Skeletal muscle satellite cell (primary cell): ENCODE measurements around the gene TBC1D7.

Experiments
- H3K27me3 ChIP-seq: 2 replicates; pipeline ENCODE4 v1.7.0; 2013; ENCODE audit warnings: low read length; ENCODE audit not compliant: control insufficient read depth, insufficient read depth
- H3K36me3 ChIP-seq: 2 replicates; pipeline ENCODE4 v1.7.0; 2013; ENCODE audit warnings: mild to moderate bottlenecking, control low read depth, low read length; ENCODE audit not compliant: insufficient read depth
- H3K4me1 ChIP-seq: 2 replicates; pipeline ENCODE4 v1.7.0; 2013; ENCODE audit warnings: low read length; ENCODE audit not compliant: control insufficient read depth, insufficient read depth
- H3K4me2 ChIP-seq: 2 replicates; pipeline ENCODE4 v1.7.0; 2013; ENCODE audit warnings: mild to moderate bottlenecking, low read length
- H3K4me3 ChIP-seq: 2 replicates; pipeline ENCODE4 v1.7.0; 2013; ENCODE audit warnings: low read length
- H3K9ac ChIP-seq: 2 replicates; pipeline ENCODE4 v1.7.0; 2013; ENCODE audit warnings: mild to moderate bottlenecking, low read depth, low read length, moderate library complexity
- H3K9me3 ChIP-seq: replicated peaks from 2 replicates; pipeline ENCODE4 v1.7.0; 2013; ENCODE audit warnings: mild to moderate bottlenecking, control low read depth, low read length

Gene TBC1D7

GRCh38 chr6:13286181-13286580, 42.2 kb downstream of the TBC1D7 start:
- Histone ChIP-seq H3K27me3 (no peaks in the 10 kb centered on the region), H3K9me3 (no peaks in the 10 kb centered on the region), H3K4me2 (no peak overlapping the region), H3K36me3 (peaks cover 8% of the 10 kb centered on the region), H3K4me1 (no peaks in the 10 kb centered on the region), H3K9ac (no peak overlapping the region), H3K4me3 (no peak overlapping the region)

DNA sequence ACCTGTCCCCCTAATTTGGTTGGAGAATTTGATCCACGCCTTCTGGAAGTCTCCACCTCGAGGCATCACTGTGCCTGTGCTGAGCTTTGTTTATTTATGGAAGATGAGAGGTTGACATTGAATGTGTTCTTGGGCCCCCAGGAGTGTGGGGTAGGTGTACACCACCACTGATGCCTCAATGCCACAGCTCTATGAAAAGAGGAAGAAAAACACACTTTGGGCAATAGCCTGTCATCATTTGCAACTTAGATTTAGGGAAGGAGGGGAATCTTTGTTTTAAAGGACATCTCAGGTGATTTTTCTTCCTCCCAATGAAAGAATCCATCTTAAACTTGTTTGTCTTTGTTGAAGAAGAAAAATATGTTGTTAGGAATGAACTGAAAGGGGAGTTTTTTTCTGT, 42.6 kb downstream of the TBC1D7 start:
- H3K4me2 ChIP-seq, result no peak overlapping the region

DNA sequence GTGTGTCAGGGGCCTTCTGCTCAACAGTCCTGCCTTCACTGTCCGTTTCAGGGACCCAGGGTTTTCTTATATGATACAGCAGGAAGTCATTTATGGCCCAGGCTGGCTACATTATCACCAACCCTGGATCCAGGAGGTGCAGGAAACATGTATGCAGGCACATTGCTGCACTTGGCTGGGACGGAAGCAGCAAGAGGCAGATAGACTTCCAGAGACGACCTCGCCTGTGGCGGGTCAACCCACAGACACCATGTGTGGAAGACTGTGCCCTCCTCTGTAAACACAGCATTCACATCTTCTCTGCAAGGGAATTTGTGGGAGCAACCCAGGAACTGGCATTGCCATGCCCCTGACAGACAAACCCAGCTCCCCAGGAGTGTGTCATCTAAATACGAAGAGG, 43.7 kb downstream of the TBC1D7 start:
- peaks cover 3% of the 10 kb centered on the region for H3K36me3 ChIP-seq
- H3K4me2 ChIP-seq, result no peak overlapping the region
- no peaks in the 10 kb centered on the region for H3K9me3 ChIP-seq
- H3K4me3 ChIP-seq, result no peak overlapping the region
- no peaks in the 10 kb centered on the region for H3K4me1 ChIP-seq
- H3K27me3 ChIP-seq, result no peaks in the 10 kb centered on the region
- no peak overlapping the region for H3K9ac ChIP-seq

More for the DNA sequence above, 42.6 kb downstream of the TBC1D7 start:
- Histone ChIP-seq H3K4me1 (no peaks in the 10 kb centered on the region), H3K4me3 (no peak overlapping the region), H3K27me3 (no peaks in the 10 kb centered on the region), H3K36me3 (peaks cover 7% of the 10 kb centered on the region), H3K9me3 (no peaks in the 10 kb centered on the region), H3K9ac (no peak overlapping the region)

- H3K9ac ChIP-seq, result no peak overlapping the region
- H3K9me3 ChIP-seq, result no peaks in the 10 kb centered on the region
- H3K27me3 ChIP-seq, result no peaks in the 10 kb centered on the region
- H3K4me1 ChIP-seq, result no peaks in the 10 kb centered on the region
- no peak overlapping the region for H3K4me2 ChIP-seq
- no peaks in the 10 kb centered on the region for H3K36me3 ChIP-seq
- no peak overlapping the region for H3K4me3 ChIP-seq
These were observed 45.0 kb downstream of the TBC1D7 start for GRCh38 chr6:13283331-13283730.

DNA sequence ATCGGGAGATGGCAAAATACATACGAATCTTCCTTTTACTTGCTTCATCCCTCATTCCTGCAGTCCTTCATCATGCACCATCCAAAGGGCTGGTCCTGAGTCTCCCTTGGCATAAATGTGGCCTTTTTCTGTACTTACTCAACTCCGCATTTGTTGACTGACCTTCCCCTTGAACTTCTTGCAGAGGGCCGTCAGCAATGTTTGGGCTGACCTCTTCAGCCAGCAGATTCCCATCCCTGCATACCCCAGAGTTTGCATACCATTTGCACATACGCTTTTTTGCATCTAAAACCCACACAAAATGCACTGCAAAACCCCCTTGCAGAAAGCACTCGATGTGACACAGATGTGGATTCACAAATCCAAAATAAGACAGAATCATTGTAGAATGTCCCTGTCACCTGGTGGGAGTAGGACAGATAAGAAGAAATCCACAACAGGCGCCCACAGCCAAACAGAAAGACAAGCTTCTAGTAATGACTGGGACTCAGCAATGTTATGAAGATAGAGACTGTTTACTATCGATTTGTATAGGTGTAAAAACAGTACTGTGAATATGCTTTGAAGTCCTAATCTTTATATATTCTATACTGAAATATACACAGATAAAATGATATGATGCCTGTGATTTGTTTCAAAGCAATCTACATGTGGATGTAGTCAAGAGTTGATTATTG, 45.8 kb downstream of the TBC1D7 start:
- H3K9me3 ChIP-seq, result no peaks in the 10 kb centered on the region
- H3K4me2 ChIP-seq, result no peak overlapping the region
- no peaks in the 10 kb centered on the region for H3K36me3 ChIP-seq
- H3K9ac ChIP-seq, result no peak overlapping the region
- H3K4me3 ChIP-seq, result no peak overlapping the region
- H3K4me1 ChIP-seq, result no peaks in the 10 kb centered on the region
- no peaks in the 10 kb centered on the region for H3K27me3 ChIP-seq

DNA sequence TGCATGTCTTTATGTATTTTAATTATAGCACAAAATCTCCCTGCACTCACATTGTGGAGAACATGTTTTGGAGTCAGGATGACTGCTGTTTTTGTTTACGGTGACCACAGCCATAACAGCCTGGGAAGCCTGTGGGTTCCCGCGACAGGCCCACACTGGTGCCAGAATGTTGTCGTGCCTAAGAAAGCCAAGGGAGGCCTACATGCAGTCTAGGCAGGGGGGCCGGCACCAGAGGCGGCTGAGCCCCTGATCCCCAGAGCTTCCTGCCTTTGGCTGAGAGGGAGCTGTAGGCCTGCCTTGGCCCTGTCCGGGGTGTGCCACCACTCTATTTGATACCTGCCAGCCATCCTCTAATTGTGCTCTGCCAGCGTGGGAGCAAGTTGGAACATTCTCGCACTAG, 46.7 kb downstream of the TBC1D7 start:
- Histone ChIP-seq H3K4me3 (no peak overlapping the region), H3K9me3 (no peaks in the 10 kb centered on the region), H3K27me3 (no peaks in the 10 kb centered on the region), H3K36me3 (no peaks in the 10 kb centered on the region), H3K4me1 (no peaks in the 10 kb centered on the region), H3K9ac (no peak overlapping the region), H3K4me2 (no peak overlapping the region)

GRCh38 chr6:13280254-13280653, 48.1 kb downstream of the TBC1D7 start:
- H3K4me2 ChIP-seq, result no peak overlapping the region
- no peak overlapping the region for H3K9ac ChIP-seq
- no peaks in the 10 kb centered on the region for H3K9me3 ChIP-seq
- no peaks in the 10 kb centered on the region for H3K4me1 ChIP-seq
- no peak overlapping the region for H3K4me3 ChIP-seq
- H3K27me3 ChIP-seq, result no peaks in the 10 kb centered on the region
- H3K36me3 ChIP-seq, result no peaks in the 10 kb centered on the region

DNA sequence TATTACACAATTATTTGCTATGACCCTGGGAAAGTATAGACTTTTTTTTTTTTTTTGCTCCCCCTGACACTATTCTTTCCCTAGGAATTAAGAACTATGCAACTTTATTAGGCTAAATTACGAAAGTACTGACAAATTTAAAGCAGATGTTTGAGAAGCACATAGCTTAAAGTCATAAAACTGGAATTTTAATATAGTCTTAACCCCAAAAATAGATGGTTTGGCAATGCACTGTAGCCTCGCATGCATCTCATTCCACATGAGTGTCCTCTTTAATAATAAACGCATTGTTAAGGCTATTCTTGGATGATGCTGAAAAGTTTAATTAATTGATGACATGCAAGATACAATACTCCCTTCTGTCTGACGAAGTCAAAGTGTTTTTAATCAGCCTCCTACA, 49.3 kb downstream of the TBC1D7 start:
- Histone ChIP-seq H3K4me1 (no peaks in the 10 kb centered on the region), H3K36me3 (no peaks in the 10 kb centered on the region), H3K4me2 (no peak overlapping the region), H3K9me3 (no peaks in the 10 kb centered on the region), H3K4me3 (no peak overlapping the region), H3K9ac (no peak overlapping the region), H3K27me3 (no peaks in the 10 kb centered on the region)

- Histone ChIP-seq H3K4me3 (no peak overlapping the region), H3K36me3 (no peaks in the 10 kb centered on the region), H3K4me2 (no peak overlapping the region), H3K4me1 (no peaks in the 10 kb centered on the region), H3K9me3 (no peaks in the 10 kb centered on the region), H3K9ac (no peak overlapping the region), H3K27me3 (no peaks in the 10 kb centered on the region)
These were observed 50.2 kb downstream of the TBC1D7 start for GRCh38 chr6:13278164-13278563.

- Histone ChIP-seq H3K36me3 (no peaks in the 10 kb centered on the region), H3K4me1 (no peaks in the 10 kb centered on the region), H3K9me3 (no peaks in the 10 kb centered on the region), H3K27me3 (no peaks in the 10 kb centered on the region), H3K4me2 (no peak overlapping the region), H3K9ac (no peak overlapping the region), H3K4me3 (no peak overlapping the region)
These were observed 51.1 kb downstream of the TBC1D7 start for GRCh38 chr6:13277231-13277630.

GRCh38 chr6:13275435-13275989, 52.8 kb downstream of the TBC1D7 start:
- Histone ChIP-seq H3K27me3 (no peaks in the 10 kb centered on the region), H3K36me3 (no peaks in the 10 kb centered on the region), H3K4me2 (no peak overlapping the region), H3K4me1 (no peaks in the 10 kb centered on the region), H3K9me3 (no peaks in the 10 kb centered on the region), H3K4me3 (no peak overlapping the region), H3K9ac (no peak overlapping the region)

DNA sequence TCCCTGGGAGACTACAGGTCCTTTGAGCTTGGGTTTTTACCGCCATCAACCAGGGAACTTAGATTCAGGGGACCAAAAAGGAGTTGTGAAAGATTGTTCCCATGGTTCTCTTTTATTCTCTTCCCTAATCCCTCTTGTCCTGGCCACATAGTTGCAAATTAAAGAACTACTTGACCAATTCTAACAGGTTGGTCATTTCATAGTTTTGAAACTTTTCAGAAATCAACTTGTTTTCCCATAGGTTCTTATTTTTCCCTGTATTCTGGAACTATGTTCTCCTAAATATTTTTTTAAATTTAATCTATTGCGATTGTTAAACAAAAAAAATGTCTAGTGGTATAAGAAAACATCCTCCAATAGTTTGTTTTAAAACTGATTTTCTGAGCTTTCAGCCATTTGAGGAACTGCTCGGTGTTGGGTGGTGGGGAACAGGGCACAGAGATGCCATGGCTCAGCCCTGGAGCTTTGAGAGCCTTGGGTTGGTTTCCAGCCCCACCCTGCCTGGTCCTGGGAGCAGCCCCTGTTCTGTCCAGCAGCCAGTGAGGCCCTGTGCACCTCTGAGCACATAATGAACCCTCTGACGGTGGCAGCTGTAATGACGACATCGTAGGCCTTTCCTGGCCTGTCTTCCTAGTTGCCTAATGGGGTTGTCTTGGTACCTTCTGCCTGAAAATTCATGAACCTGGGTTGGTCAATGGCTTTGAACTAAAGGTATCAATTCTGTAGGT, 53.5 kb downstream of the TBC1D7 start:
- H3K9ac ChIP-seq, result no peak overlapping the region
- no peaks in the 10 kb centered on the region for H3K36me3 ChIP-seq
- H3K4me2 ChIP-seq, result no peak overlapping the region
- no peak overlapping the region for H3K4me3 ChIP-seq
- no peaks in the 10 kb centered on the region for H3K4me1 ChIP-seq
- no peaks in the 10 kb centered on the region for H3K9me3 ChIP-seq
- no peaks in the 10 kb centered on the region for H3K27me3 ChIP-seq
